ENCODE measurements around the gene GSE1. TPM values are rescaled to one million over a fixed set of nuclear protein-coding genes. Genes with fewer than 3 reads are reported as not detected.

GSE1 gene
- total and polyA plus RNA-seq, 4 donors: 3.9 to 111 (median 35.7) TPM

DNA sequence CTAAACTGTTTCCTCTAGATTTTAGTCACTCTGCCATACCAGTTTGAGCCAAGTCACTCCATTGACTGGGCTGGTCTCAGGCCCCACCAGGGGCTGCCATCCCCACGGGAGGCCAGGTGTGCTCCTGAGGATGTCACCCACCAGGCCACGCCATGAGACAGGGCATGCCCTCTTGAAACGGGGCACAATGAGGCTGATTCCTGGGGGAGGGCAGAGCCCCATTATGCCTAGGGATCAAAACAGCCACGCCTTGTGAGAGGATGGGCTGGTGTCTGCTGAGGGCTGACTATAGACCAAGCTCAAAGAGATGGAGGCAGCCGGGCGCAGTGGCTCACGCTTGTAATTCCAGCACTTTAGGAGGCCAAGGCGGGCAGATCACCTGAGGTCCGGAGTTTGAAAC lies 54.1 kb downstream of the GSE1 start:
- H3K27me3 ChIP-seq (ENCODE audit: control insufficient read depth in 1 of 2, insufficient read depth in 2 of 2, low read length in 1 of 2): no peaks in the 10 kb centered on the region
- peaks cover 0 to 24% of the 10 kb centered on the region in 2 donors for H3K36me3 ChIP-seq (ENCODE audit: control insufficient read depth in 1 of 2, insufficient read depth in 2 of 2, low read length in 1 of 2)
- H3K4me1 ChIP-seq (ENCODE audit: control insufficient read depth in 1 of 2, insufficient read depth in 2 of 2, low read length in 2 of 2): no peaks in the 10 kb centered on the region
- ATAC-seq (ENCODE audit: low FRiP score) (no peak), DNase-seq (peak in 1 of 2 donors; percentile 19)
- no peak overlapping the region for H3K4me3 ChIP-seq (ENCODE audit: low read length in 2 of 2)
- no peak overlapping the region for H3K27ac ChIP-seq (ENCODE audit: low read depth in 1 of 2, low read length in 2 of 2)
- H3K9me3 ChIP-seq (ENCODE audit: control insufficient read depth, low read length): no peaks in the 10 kb centered on the region
- intact Hi-C loops (cut with DNase I): no loop called here
- 96% methylated on average over 9 of the region's 9 CpGs for WGBS, 2 donors

DNA sequence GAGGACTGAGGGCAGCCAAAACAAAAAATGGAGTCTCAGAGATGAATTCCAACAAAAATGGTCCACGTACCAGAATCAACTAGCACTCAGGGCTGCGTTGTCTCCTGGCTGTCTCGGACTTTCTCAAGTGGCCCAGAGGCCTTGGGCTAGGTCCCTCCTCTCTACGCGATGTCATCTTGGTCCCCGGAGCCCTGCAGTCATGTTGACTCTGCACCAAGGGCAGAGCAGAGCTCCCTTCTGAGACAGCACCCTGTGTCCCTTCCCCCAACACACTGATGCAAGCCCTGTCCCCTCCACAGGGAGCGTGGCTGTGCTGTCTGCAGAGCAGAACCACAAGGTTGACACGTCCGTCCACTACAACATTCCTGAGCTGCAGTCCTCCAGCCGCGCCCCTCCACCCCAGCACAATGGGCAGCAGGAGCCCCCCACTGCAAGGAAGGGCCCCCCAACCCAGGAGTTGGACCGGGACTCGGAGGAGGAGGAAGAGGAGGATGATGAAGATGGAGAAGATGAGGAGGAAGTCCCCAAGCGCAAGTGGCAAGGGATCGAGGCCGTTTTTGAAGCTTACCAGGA lies 54.8 kb downstream of the GSE1 start:
- no peaks in the 10 kb centered on the region for H3K9me3 ChIP-seq (ENCODE audit: control insufficient read depth, low read length)
- H3K36me3 ChIP-seq (ENCODE audit: control insufficient read depth in 1 of 2, insufficient read depth in 2 of 2, low read length in 1 of 2): peaks cover 0 to 23% of the 10 kb centered on the region in 2 donors
- ATAC-seq (ENCODE audit: low FRiP score): no peak
- 90 to 92% methylated on average over 16 of the region's 16 CpGs for WGBS, 2 donors
- intact Hi-C loops (cut with DNase I): no loop called here
- H3K4me1 ChIP-seq (ENCODE audit: control insufficient read depth in 1 of 2, insufficient read depth in 2 of 2, low read length in 2 of 2): no peaks in the 10 kb centered on the region
- peak; percentile 32 to 55 for DNase-seq
- H3K27ac ChIP-seq (ENCODE audit: low read depth in 1 of 2, low read length in 2 of 2): no peak overlapping the region
- no peak overlapping the region for H3K4me3 ChIP-seq (ENCODE audit: low read length in 2 of 2)
- H3K27me3 ChIP-seq (ENCODE audit: control insufficient read depth in 1 of 2, insufficient read depth in 2 of 2, low read length in 1 of 2): no peaks in the 10 kb centered on the region

DNA sequence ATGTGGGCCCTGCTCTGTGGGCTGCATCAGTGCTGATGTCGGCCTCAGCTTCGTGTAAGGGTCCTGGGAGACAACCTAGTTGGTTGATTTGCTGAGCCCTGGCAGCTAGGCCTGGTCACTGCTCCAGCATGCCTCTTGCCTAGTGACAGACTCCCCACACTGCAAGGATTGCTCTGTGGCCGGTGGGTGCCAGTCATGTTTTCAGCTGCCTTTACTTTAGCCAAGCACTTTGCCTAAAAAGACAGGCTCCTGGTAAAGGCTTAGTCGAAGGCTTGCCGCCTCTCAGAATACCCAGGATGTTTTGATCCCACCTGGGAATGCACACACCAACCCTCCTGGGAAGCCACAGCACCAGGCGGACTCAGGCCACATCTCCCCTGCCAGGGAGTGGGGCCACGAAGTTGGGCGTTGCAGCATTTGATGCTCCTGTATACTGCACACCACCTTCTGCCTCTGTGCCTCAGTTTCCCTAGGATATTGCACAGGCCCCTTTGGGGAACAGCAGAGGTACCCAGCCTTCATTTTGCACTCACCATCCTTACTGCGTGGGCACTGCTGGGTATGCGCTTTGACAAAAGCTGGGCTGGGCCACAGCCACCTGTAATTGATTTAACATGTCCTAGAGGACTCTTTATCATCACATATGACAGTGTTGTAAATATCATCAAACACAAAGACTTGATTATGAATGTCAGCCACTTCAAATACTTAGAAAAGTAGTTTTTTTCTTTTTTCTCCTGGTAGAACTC lies 55.7 kb downstream of the GSE1 start:
- Histone ChIP-seq H3K36me3 (ENCODE audit: control insufficient read depth in 1 of 2, insufficient read depth in 2 of 2, low read length in 1 of 2) (peaks cover 0 to 16% of the 10 kb centered on the region in 2 donors), H3K9me3 (ENCODE audit: control insufficient read depth, low read length) (no peaks in the 10 kb centered on the region), H3K27me3 (ENCODE audit: control insufficient read depth in 1 of 2, insufficient read depth in 2 of 2, low read length in 1 of 2) (no peaks in the 10 kb centered on the region), H3K4me3 (ENCODE audit: low read length in 2 of 2) (no peak overlapping the region), H3K4me1 (ENCODE audit: control insufficient read depth in 1 of 2, insufficient read depth in 2 of 2, low read length in 2 of 2) (no peaks in the 10 kb centered on the region), H3K27ac (ENCODE audit: low read depth in 1 of 2, low read length in 2 of 2) (no peak overlapping the region)
- WGBS, 2 donors: 95 to 97% methylated on average over 10 of the region's 10 CpGs
- intact Hi-C loops (cut with DNase I): no loop called here
- ATAC-seq (ENCODE audit: low FRiP score): no peak
- peak; percentile 26 to 53 for DNase-seq

DNA sequence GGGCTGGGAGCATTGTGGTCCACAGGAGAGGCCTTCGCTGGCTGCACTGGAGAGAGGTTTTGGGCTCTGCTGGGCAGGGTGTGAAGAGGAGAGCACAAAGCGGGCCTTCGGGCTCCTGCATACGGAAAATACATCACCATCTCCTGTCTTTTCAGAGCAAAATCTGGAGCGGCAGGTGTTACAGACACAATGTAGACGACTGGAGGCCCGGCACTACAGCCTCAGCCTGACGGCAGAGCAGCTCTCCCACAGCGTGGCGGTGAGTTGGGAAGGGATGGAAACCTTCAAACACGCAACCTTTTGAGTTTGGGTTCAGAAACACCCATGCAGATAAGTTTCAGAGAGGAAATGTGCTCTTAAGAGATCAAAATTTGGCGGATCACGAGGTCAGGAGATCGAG lies 57.7 kb downstream of the GSE1 start:
- 98% methylated on average over 14 of the region's 14 CpGs for WGBS, 2 donors
- ATAC-seq (ENCODE audit: low FRiP score): no peak
- DNase-seq: peak; percentile 8 to 59

DNA sequence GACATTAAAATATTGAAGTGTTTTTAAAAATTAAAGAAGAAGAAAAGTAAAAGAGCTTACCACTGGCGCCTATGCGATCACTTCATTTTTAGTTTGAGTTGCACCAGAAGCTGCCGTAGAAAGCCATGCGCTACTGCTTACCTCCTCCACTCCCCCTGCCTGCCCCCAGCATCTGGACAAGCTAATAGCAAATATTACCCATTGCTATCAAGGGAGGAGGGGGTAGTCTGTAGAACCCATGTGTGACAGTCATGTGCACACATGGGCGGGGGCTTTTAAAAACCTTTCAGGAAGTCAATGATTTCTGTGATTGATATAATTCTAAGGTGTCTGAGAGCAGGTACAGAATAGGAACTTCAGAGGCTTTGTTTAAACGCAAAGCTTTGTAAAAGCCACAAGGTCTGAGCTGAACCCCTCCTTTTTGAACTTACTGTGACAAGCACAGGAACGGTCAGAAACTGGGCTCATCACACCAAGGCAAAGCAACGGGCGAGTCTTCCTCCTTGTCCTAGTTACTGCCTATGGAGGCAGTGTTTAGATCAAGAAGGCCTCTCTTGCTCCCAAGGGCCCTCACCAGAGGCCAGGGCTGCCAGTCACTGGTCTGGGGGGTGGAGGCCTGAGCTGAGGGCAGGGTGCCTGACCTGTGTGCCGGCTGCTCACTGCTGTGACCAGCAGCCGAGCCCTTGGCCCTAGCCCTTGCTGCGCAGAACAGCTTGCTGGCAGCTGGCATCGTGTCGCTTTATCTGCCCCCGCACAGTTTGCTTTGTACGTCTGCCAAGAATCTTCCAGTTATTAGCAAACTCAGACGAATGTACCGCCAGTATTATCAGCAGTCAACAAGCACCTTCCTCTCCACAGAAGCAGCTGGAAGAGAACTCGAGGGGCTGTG lies 60.7 kb downstream of the GSE1 start:
- H3K27me3 ChIP-seq (ENCODE audit: control insufficient read depth in 1 of 2, insufficient read depth in 2 of 2, low read length in 1 of 2): no peaks in the 10 kb centered on the region
- ATAC-seq (ENCODE audit: low FRiP score) (peak; percentile 68), DNase-seq (peak; percentile 70 to 81)
- H3K4me3 ChIP-seq (ENCODE audit: low read length in 2 of 2): no peak overlapping the region
- H3K36me3 ChIP-seq (ENCODE audit: control insufficient read depth in 1 of 2, insufficient read depth in 2 of 2, low read length in 1 of 2): peaks cover 0 to 2% of the 10 kb centered on the region in 2 donors
- H3K27ac ChIP-seq (ENCODE audit: low read depth in 1 of 2, low read length in 2 of 2): no peak overlapping the region
- H3K9me3 ChIP-seq (ENCODE audit: control insufficient read depth, low read length): no peaks in the 10 kb centered on the region
- intact Hi-C loops (cut with DNase I): no loop called here
- H3K4me1 ChIP-seq (ENCODE audit: control insufficient read depth in 1 of 2, insufficient read depth in 2 of 2, low read length in 2 of 2): no peaks in the 10 kb centered on the region
- 43 to 52% methylated on average over 19 of the region's 19 CpGs for WGBS, 2 donors

More for the DNA sequence above, 57.7 kb downstream of the GSE1 start:
- Histone ChIP-seq H3K4me1 (ENCODE audit: control insufficient read depth in 1 of 2, insufficient read depth in 2 of 2, low read length in 2 of 2) (no peaks in the 10 kb centered on the region), H3K36me3 (ENCODE audit: control insufficient read depth in 1 of 2, insufficient read depth in 2 of 2, low read length in 1 of 2) (peaks cover 0 to 8% of the 10 kb centered on the region in 2 donors), H3K27ac (ENCODE audit: low read depth in 1 of 2, low read length in 2 of 2) (no peak overlapping the region), H3K27me3 (ENCODE audit: control insufficient read depth in 1 of 2, insufficient read depth in 2 of 2, low read length in 1 of 2) (no peaks in the 10 kb centered on the region), H3K4me3 (ENCODE audit: low read length in 2 of 2) (no peak overlapping the region), H3K9me3 (ENCODE audit: control insufficient read depth, low read length) (no peaks in the 10 kb centered on the region)
- intact Hi-C loops (cut with DNase I): no loop called here

DNA sequence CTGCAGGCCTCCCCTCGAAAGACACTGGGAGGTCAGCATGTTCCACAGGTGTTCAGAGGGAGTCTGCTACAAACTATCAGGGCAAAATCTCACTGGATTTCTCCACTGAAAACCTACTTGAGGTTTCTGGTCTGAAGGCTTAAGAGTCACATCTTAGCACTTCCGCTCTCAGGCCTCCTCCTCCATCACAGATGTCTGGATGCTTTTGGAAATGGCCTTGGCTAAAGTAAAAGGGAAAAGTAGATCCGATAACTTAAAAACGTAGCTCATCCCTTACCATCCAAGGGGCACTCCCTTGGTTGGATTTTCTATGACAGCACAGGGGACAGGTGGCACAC lies 61.3 kb downstream of the GSE1 start:
- H3K36me3 ChIP-seq (ENCODE audit: control insufficient read depth in 1 of 2, insufficient read depth in 2 of 2, low read length in 1 of 2): peaks cover 0 to 3% of the 10 kb centered on the region in 2 donors
- H3K4me1 ChIP-seq (ENCODE audit: control insufficient read depth in 1 of 2, insufficient read depth in 2 of 2, low read length in 2 of 2): no peaks in the 10 kb centered on the region
- intact Hi-C loops (cut with DNase I): no loop called here
- H3K27me3 ChIP-seq (ENCODE audit: control insufficient read depth in 1 of 2, insufficient read depth in 2 of 2, low read length in 1 of 2): no peaks in the 10 kb centered on the region
- no peak overlapping the region for H3K4me3 ChIP-seq (ENCODE audit: low read length in 2 of 2)
- DNase-seq: no peak
- ATAC-seq (ENCODE audit: low FRiP score): no peak
- no peak overlapping the region for H3K27ac ChIP-seq (ENCODE audit: low read depth in 1 of 2, low read length in 2 of 2)
- WGBS, 2 donors: 80 to 84% methylated on average over 4 of the region's 4 CpGs
- H3K9me3 ChIP-seq (ENCODE audit: control insufficient read depth, low read length): no peaks in the 10 kb centered on the region

DNA sequence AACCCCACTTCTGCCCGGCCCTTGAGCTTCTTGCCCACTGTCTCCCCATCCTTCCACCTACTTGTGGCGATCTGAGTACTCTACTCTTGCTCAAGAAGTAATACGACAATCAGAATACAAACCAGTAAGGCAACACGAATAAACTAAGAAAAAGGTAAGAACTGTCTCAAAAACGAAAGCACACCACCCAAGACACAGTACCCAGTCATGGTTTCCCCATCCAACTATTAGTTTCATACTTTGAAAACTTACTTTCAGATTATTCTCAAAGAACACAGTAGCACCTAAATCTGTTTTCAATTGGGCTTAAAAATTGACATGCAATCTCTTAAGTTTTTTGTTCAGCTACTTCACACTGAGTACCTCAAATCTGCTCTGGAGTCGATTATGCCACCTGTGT lies 61.7 kb downstream of the GSE1 start:
- peaks cover 0 to 2% of the 10 kb centered on the region in 2 donors for H3K36me3 ChIP-seq (ENCODE audit: control insufficient read depth in 1 of 2, insufficient read depth in 2 of 2, low read length in 1 of 2)
- intact Hi-C loops (cut with DNase I): no loop called here
- 93 to 94% methylated on average over 6 of the region's 6 CpGs for WGBS, 2 donors

DNA sequence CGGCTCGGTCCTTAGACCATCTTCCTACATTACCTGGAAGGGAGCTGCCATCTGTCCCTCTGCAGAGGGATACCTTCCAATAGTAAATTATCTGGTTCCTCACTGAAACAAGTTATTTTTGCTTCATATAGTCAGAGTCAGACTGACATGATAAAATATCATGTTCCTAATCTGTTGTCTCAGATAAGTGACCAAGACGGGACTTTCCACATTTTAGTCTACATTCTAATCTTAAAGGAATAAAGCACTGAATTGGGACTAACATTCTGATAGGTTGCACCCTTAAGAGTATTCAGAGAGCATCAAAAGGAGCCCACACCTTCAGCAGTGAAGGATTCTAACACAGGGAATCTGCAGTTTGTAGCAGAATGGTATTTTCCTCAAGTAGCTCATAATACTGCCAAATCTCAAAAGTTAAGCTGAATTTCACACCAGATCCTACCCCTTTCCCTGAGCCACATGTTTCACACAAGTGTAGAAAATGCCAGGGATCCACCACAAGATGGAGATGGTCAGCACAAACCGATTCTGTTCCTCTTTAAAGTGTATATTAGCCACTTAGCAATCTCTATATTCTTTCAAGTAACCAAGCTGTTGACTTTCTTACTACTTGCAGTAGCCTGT lies 62.2 kb downstream of the GSE1 start:
- ATAC-seq (ENCODE audit: low FRiP score) (no peak), DNase-seq (peak in 1 of 2 donors; percentile 3)
- WGBS, 2 donors: 63 to 64% methylated on average over 4 of the region's 4 CpGs
- Histone ChIP-seq H3K9me3 (ENCODE audit: control insufficient read depth, low read length) (no peaks in the 10 kb centered on the region), H3K27me3 (ENCODE audit: control insufficient read depth in 1 of 2, insufficient read depth in 2 of 2, low read length in 1 of 2) (no peaks in the 10 kb centered on the region), H3K27ac (ENCODE audit: low read depth in 1 of 2, low read length in 2 of 2) (no peak overlapping the region), H3K4me1 (ENCODE audit: control insufficient read depth in 1 of 2, insufficient read depth in 2 of 2, low read length in 2 of 2) (no peaks in the 10 kb centered on the region), H3K4me3 (ENCODE audit: low read length in 2 of 2) (no peak overlapping the region), H3K36me3 (ENCODE audit: control insufficient read depth in 1 of 2, insufficient read depth in 2 of 2, low read length in 1 of 2) (peaks cover 0 to 2% of the 10 kb centered on the region in 2 donors)
- intact Hi-C loops (cut with DNase I): no loop called here

More for the DNA sequence above, 61.7 kb downstream of the GSE1 start:
- Histone ChIP-seq H3K27me3 (ENCODE audit: control insufficient read depth in 1 of 2, insufficient read depth in 2 of 2, low read length in 1 of 2) (no peaks in the 10 kb centered on the region), H3K4me1 (ENCODE audit: control insufficient read depth in 1 of 2, insufficient read depth in 2 of 2, low read length in 2 of 2) (no peaks in the 10 kb centered on the region), H3K4me3 (ENCODE audit: low read length in 2 of 2) (no peak overlapping the region), H3K27ac (ENCODE audit: low read depth in 1 of 2, low read length in 2 of 2) (no peak overlapping the region), H3K9me3 (ENCODE audit: control insufficient read depth, low read length) (no peaks in the 10 kb centered on the region)
- DNase-seq (no peak), ATAC-seq (ENCODE audit: low FRiP score) (no peak)

All from aorta (tissue), 5 donors.